EH (cell line): Measurements from ENCODE around the gene ABLIM3.
A peak's percentile ranks its signal among the peaks of the same experiment; 100 is the strongest.

ENCODE experiments used
- DNase-seq: peaks from one replicate; pipeline ENCODE4 v3.0.0-alpha.2; 2015; ENCODE audit warnings: low read depth

Gene ABLIM3

DNA sequence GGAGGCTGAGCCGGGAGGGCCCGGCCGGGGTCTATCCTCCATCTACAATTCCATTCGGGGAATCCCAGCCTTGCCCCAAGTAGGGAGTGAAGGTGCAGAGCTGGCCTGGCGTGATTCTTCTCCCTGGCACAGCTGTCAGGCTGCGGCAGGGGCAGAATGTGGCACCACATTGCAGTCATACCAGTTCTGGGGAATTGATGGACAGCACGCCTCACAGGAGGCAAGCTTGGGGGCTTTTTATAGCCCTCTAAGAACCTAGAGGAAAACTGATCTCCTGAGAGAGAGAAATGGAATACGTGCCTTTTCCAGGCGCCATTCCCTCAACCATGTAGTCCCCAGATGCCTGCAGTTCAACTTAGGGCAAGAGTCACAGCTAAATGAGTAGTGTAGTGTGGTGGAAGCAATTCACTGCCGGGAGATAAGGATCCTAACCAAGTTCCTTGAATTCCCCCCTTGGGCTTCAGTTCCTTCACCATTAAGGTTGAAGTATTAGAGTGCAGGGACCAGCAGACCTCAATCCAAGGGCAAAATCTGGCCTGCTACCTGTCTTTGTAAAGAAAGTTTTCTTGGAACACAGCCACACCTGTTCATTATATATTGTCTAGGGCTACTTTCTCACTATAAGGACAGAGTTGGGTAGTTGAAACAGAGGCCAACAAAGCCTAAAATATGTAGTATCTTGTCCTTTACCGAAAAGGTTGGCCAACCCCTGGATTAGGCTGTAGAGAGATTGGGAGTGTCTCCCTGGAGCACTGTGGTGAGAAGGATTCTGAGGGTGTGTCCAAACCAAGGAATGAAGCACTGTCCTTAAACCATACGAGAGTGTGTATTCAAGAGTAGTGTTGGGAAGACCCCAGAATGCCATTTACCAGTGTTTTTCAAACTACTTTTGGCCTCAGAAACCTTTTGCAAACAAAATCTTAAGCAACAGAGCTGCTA lies 141.0 kb downstream of the ABLIM3 start:
- no peak for DNase-seq

DNA sequence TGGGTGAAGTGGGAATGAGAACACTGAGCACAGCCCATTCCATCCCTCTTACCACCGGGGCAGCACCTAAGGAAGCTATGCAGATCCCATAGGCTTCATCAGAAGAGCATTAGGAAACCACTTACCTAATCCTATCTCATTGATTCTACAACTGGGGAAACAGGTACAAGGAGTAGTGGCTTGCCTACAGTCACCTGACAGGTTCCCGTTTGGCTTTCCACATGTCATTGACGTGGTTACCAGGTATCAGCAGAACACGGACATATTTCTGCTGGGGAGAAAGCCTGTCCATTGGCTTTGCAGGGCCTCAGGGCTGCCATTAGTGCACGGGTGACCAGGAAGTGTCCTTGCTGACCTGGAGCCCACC lies 141.7 kb downstream of the ABLIM3 start:
- no peak for DNase-seq

DNA sequence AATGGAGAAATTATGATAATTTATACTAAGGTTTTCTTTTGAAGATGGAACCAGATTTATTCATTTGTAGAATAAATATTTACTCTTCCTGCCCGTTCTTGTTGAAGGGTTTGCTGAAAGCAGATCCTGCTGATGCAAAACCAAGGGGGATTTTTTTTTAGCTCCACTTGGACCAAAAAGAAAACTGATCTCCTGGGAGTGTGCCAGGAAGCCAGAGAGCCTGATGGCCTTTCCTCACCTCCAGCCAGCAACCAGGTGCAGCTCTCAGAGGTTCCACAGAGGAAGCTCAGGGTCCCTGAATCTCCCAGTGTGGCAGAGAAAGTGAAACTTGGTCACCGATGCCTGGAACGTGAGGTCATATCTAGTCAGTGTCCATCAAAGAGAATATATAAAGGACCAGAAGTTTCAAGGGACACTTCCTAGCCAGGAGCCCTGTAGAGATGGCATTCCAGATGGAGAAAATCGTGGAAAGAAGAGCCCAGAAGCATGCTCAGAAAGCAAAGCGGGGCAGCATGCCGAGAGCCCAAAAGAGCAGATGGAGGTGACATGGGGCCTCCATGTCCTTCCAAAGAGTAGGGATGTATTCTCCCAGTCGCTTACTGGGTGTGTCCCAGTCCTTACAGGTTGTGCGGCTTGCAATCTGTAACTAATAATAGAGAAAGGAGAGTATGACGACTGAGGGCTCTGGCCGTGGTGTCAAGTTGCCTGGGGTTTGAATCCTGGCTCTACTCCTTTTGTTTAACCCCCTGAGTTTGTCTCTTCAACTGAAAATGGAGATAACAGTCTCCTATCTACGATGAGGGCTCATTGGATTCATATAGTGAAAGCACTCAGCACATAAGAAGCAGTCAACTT lies 142.6 kb downstream of the ABLIM3 start:
- no peak for DNase-seq

DNA sequence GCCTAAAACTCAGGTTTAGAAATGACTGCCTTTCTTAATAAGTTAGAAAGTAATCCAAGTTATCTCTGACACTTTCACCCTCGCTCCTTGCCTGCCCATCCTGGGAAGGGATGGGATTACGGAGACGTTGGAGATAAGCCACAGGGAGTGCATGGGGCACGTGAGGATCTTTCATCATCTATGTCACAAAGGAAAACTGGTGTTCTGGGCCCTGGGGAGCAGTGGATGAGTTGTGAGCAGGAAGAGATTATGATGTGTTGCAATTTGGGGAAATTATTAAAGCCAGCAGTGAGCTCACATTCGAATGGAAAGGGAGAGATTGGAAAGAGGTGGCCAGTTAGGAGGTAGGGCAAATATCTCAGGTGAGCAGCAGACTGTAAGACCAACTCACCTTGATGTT lies 143.2 kb downstream of the ABLIM3 start:
- no peak for DNase-seq

DNA sequence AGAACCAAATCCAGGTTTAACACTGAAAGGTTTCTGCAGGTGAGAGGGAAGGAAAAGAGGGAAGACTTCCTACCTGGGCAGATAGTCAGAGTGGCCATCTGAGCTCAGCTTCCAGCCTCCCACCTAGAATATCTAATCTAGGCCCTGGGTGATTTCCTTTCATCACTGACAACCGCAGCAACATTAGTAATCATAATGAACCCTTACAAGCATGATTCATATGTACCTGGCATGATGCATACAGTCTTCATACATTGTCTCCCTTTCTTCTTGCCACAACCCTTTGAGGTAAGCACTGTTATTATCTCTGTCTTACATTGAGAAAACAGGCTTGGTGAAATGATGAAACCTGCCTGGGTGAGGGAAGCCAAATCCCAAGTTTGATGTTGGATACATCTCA lies 143.9 kb downstream of the ABLIM3 start:
- DNase-seq: no peak

DNA sequence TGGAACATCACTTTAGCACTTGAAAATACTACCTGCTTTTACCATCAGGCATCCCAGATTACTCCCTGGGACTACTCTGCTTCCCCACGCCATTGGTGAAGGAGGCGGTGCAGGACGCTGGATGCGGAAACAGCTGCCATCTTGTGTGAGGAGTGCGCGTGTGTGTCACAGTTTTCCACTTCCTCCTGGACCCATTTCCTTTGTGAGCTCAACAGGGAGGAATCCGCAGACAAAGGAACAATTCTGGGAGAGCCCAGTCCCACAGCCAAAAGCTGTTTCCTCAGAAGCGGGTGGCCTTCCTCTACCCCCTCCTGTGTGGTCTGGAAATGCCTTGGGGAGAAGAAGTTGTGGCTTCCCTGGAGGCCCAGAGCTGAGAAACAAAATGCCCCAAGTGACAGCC lies 147.1 kb downstream of the ABLIM3 start:
- DNase-seq: no peak

DNA sequence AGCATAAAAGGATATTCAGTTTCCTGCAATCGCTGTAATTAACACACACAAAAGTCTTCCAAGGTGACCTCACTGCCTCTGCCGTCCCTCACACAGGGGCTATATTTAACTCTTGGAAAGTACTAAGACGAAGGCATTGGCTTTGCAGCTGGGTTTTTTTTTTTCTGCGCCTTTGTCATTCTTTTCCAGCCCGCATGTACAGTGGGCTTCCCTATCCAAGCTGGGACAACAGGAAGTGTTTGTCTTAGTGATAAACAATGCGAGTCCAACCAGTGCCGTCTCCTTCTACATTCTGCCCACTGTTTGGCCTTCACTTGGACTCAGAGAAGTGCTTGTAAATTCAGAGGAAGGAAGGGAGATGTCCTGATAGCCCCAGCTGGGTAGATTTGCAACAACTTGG lies 148.0 kb downstream of the ABLIM3 start:
- no peak for DNase-seq

DNA sequence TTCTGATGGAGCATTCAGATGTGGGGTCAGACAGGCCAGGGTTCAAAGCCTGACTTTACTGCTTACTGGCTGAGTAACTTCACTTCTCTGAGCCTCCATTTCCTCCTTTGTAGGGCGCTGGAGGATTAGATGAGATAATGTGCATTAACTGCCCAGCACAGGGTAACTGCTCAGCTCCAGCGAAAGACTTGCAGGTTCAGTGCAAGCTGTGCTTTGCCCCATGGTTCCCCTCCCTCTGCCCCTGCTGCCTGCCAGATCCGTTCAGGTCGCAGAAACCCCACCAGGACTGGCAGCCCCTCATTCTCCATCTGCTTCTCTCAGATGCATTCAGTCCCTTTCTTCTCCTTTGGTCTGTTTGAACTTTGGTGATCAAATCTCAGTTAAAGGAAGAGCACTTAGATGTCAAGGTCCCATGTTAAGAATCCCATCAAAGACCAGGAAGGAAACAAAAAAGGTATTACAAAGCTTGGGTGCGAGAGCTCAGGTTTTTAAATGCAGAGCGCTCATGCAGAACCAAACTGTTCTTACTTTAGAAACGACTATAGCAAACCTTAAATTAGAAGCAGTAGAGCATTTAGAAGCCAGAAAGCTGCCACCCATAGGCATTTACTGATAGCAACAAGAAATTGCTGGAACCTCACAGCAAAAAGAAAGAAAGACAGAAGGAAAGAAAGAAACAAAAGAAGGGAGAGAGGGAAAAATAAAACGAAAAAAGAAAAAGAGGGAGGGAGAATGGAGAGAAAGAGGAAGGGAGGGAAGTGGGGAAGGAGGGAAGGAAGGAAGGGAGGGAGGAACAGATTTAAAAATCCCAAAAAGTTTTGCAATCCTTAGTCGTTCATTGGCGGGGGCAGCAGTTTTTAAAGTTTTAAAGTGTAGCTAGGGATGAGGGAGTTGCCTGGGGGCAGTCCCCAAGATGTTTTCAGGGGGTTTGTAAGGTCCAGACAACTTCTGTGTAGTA lies 153.9 kb downstream of the ABLIM3 start:
- DNase-seq: no peak

DNA sequence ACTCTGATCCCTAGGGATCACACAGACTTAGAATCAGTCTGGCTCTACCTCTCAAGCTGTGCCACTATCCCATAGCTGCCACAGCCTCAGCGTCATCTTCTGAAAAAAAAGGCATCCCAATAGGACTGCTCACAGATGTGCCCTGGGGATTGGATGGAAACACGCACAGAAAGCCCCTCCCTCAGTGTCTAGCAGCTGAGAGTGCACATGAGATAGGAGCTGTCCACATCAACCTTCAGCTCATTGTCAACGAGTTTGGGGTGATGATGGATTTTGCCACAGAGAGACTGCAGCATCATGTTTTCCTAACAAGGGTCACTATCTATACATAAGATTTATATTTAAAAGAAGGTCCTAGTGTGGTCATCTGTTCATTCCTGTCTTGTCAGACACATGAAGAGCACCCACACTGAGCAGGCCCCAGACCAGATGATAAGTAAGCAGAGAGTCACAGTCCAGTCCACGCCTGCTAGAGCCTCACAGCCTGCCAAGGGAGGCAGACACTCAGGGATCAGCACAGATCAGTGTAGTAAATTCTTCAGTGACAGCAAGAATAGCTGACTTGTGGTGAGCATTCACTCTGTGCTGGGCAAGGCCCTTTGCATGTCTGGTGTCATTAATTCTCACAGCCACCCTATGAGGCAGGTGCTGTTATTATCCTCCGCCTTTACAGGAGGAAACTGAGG lies 156.2 kb downstream of the ABLIM3 start:
- no peak for DNase-seq

DNA sequence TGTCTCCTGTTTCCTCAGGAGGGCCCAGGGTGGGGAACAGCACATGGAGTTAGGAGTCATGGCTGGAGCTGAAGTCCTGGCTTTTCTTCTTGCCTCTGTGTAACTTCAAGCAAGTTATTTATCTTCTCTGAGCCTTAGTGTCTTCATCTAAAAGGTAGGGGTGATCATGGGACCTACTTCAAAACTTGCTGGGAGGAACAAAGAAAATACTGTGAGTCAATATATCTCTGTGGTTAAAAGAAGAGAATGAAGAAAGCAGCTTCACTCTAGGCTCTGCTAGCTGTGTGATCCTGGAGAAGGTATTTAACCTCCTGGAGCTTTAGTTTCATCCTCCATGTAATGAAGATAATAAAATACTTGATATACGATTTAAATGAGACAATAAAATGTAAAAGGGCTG lies 156.9 kb downstream of the ABLIM3 start:
- DNase-seq: no peak

DNA sequence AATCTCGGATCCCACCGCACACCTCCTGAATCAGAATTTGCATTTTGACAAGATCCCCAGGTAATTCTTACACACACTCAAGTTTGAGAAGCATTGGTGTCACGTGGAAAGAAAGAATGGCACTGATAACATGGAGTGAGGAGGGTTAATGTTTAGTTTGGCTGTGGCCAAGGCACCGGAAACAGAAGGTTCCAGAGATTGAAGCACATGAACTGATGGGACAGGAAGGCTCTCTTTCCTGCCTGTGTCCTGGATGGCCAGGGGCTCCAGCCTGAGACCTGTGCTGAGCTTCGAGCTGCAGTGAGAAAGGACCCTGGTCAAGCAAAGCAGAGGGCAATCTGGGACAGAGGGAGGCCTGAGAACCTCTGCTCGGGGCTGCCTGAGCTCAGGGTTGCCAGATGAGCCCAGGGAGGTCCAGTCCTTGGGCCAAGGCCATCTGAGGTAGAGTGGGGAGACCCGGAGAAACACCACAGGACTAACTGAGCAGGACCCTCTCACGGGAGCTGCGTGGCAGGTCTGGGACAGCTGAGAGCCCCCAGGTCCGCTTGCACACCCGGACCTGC lies 157.6 kb downstream of the ABLIM3 start:
- DNase-seq: no peak

DNA sequence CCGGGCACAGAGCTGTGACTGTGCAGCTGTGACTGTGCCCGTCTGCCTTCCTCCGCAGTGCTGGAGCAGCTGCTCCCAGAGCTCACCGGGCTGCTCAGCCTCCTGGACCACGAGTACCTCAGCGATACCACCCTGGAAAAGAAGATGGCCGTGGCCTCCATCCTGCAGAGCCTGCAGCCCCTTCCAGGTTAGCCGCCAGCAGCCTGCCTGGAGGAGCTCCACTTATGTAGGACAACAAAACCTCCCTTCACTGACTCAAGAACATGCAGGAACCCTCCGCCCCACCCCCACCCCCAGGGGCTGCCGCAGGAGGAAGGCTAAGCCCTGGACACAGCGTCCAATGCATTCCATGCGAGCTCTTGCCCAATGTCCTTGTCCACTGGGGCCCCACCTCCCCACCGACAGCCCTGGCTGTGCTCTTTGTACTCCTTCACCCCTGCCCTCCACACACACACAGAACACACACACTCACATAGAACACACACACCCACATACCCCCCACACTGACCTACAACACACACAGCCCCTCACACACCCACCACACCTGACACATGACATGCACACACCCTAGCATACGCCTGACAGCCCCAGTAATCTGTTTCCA lies 158.3 kb downstream of the ABLIM3 start:
- no peak for DNase-seq

DNA sequence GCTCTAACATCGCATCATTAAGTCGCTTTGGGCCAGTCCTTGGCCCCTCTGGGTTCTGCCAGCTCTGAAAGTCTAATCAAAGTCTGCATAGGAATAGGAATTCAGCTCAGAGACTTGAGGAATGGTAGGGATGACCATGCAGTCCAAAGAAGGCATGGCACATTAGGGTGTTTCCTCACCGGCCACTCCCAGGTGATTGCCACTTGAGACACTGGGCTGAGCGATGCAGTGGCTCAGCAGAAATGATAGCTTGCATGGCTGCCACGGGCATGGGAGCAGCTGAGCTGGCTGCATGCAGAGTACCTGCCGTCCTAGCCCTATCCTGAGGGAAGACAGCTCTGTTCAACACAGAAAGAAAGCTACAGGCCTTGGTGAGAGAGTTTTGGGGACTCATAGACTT lies 159.1 kb downstream of the ABLIM3 start:
- DNase-seq: no peak

DNA sequence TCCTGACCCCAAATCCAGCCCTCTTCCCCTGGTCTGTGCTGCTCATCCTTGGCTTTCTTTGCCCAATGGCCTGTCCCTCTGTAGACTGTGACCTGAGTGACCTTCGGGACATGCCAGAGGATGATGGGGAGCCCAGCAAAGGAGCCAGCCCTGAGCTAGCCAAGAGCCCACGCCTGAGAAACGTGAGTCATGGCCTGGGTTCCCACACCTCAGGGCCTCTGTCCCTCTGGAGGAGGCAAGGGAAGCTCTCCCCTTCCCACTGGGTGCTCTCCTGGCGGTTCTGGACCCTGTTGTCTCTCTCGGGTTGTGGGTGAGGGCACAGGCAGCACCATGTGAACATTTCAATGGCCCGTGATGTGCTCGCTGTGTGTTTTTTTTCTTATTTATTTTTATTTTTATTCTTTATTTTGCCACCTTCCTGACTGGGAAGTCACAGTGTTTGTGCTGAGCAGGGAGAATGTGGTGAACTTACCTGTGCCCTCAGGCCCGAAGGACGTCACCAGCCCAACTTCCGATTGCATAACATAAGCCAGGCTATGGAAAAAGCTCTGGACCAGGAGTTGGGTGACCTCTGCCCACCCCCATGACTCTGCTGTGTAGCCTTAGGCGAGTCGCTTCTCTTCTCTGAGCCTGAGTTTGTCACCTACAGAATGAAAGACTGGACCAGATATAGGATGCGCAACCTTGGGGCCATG lies 159.9 kb downstream of the ABLIM3 start:
- DNase-seq: no peak

DNA sequence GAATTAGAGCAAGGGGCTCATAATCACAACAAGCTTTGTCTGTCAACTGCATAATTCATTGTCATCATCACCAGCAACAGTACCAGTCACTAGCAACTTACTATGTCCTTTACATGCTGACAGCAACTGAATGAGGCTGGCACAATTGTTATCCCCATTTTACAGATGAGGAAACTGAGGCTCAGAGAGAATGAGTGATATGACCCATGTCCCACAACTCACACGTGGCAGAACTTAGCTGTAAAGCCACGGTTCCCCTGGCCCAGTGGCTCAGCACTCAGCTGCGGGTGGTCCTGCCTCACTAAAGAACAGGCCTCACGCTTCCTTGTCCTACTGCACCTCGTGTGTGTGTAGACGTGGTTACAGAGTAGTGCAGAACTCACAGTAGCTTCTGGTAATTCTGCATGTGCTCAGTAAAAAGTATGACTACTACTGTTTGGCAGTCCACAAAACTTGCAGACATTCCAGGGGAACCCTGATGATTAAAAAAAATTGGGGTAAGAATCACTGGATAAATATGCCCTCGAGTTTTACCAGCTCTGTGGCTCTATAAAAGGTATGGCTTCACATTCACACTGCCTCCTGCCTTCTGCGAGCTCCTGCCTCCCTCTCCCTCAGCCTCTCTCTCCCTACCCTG lies 160.6 kb downstream of the ABLIM3 start:
- DNase-seq: peak; percentile 80

DNA sequence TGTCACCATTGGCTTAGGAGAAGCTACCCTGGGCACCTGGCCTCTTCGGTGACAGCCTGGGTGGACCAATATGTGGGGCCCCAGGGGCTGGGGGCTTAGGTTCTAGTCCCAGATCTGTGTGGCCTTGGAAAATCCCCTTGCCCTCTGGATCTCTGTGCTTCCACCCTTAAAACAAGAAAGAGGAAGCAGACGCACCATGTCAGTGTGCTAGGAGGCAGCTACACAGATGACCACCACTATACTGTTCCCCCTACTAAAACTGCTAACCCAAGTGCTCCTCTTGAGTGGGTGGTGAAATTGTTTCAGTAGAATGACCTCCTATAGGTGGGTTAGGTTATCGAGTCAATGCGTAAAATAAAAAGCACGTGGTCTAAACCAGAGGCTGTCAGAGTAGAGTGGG lies 161.3 kb downstream of the ABLIM3 start:
- no peak for DNase-seq

DNA sequence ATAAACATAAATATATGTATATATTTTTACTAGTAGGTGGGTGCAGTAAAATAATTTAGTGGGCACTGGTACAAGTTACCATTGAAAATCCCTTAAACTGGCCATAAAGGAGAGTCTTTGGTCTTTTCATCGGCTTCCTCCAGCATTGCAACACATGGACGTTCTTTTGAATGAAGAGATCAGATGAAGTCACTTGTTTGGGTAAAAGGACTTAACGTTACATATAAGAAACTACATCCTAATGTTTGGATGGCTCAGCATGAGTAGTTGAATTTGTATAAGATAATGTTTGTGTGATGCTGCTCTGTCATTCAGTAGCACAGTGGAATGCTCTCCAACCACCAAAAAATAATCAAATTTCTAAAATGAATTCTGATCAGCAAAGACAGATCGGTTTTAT lies 161.9 kb downstream of the ABLIM3 start:
- DNase-seq: no peak

DNA sequence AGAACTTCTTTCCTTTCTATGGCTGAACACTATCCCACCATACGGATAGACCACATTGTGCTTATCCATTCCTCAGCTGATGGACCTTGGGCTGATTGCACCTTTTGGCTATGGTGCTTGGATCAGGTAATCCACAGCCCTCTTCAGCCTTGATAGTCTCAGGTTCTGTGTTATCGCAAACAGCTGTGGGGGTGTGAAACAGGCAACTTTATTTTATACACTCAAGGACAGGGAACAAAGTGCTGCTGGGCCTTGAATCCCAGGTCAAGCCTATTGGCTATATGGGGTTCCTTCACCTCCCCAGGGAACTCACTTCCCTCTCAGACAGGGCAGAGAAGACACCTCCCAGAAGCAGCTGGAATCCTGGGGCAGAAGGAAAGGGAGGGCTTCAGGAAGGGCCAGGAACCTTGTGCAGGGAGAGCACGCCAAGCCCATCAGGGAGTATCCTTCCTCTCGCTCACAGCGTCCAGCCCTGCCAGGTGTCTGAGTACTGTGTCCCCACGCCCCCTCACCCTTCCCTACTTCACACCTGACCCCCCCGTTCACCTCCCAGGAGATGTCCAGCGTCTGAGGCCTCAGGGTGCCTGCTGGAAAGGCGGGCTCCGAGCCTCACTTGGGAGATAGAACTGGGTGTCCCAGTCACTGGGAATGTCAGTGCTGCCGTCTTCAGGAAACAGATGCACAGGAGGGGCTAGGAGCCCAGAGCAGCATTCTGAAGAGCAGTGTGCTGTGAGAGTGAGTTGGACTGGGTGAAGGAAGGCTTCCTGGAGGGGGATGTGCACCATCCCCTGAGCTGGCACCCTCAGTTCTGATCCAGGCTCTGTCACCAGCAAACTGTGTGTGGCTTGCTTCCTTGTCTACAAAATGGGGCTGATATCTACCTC lies 163.1 kb downstream of the ABLIM3 start:
- DNase-seq: no peak

DNA sequence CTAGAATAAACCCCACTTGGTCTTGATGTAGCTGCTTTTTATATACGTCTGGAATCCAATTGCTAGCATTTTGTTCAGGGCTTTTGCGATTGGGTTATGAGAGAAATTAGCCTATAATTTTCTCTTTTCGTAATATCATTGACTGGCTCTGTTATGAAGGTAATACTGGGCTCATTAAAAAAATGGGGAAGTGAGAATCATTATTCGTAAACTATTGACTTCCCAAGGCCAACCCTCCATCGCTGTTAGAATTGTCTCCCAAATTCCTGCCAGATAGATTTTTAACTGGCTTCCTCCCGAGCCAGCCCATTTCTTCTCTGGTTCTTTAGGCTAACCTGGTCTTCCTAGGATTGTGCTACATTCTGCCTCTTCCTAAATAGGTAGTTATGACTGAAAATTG lies 168.1 kb downstream of the ABLIM3 start:
- DNase-seq: no peak
